Keratinocyte (primary cell): ENCODE data around the gene STX3. TPM values are rescaled to one million over a fixed set of nuclear protein-coding genes. Genes with fewer than 3 reads are reported as not detected.

Experiments
- DNase-seq: peaks from one replicate; pipeline ENCODE4 v3.0.0-alpha.2; 2011; ENCODE audit warnings: low read depth, missing footprints, low spot score
- FAIRE-seq: peaks from 2 replicates; lab custom pipeline; 2011; peaks lifted over from hg19 to GRCh38; lab: Jason Lieb, UNC
- H2AFZ ChIP-seq: 2 replicates; pipeline ENCODE4 v1.6.0; 2012; ENCODE audit warnings: low read length, control low read depth, inconsistent platforms; ENCODE audit not compliant: control insufficient read depth
- H3K27ac ChIP-seq: 2 replicates; pipeline ENCODE4 v1.5.1; 2011; ENCODE audit warnings: low read length; ENCODE audit not compliant: control insufficient read depth, insufficient read depth
- H3K27me3 ChIP-seq: 3 replicates; pipeline ENCODE4 v1.6.0; 2011; ENCODE audit warnings: low read length; ENCODE audit not compliant: control insufficient read depth, insufficient read depth; ENCODE audit errors: extremely low read depth
- H3K36me3 ChIP-seq, 2 experiments: 2 replicates in 1 of 2; 3 replicates in 1 of 2; pipeline ENCODE4 v1.5.1; 2011; ENCODE audit warnings: low read length in 2 of 2, mild to moderate bottlenecking in 1 of 2; ENCODE audit not compliant: control insufficient read depth in 2 of 2, insufficient read depth in 2 of 2; ENCODE audit errors: extremely low read depth in 1 of 2
- H3K4me1 ChIP-seq: 3 replicates; pipeline ENCODE4 v1.5.1; 2011; ENCODE audit warnings: low read length; ENCODE audit not compliant: control insufficient read depth, insufficient read depth; ENCODE audit errors: extremely low read depth
- H3K4me2 ChIP-seq: 3 replicates; pipeline ENCODE4 v1.6.0; 2011; ENCODE audit warnings: low read depth, low read length; ENCODE audit not compliant: control insufficient read depth, insufficient read depth; ENCODE audit errors: extremely low read depth
- H3K4me3 ChIP-seq, 3 experiments: fragments of 200-600 bp in 1 of 3; sonication (generic) in 1 of 3; 2 replicates in 2 of 3; 3 replicates in 1 of 3; pipeline ENCODE4 v1.5.1; 2011 to 2016; ENCODE audit warnings: low read length in 3 of 3, mild to moderate bottlenecking in 3 of 3, control low read depth in 2 of 3, inconsistent platforms in 1 of 3, low read depth in 1 of 3, mixed read lengths in 1 of 3, mixed run types in 1 of 3, moderate library complexity in 1 of 3; ENCODE audit not compliant: control insufficient read depth in 2 of 3, insufficient read depth in 2 of 3; ENCODE audit errors: extremely low read depth in 1 of 3
- H3K79me2 ChIP-seq: 2 replicates; pipeline ENCODE4 v1.6.0; 2012; ENCODE audit warnings: low read length; ENCODE audit not compliant: control insufficient read depth, insufficient read depth
- H3K9ac ChIP-seq: 3 replicates; pipeline ENCODE4 v1.6.0; 2011; ENCODE audit warnings: low read length; ENCODE audit not compliant: control insufficient read depth, insufficient read depth; ENCODE audit errors: extremely low read depth
- H3K9me1 ChIP-seq: 3 replicates; pipeline ENCODE4 v1.6.0; 2011; ENCODE audit warnings: low read length; ENCODE audit not compliant: control insufficient read depth, insufficient read depth; ENCODE audit errors: extremely low read depth
- H3K9me3 ChIP-seq: 2 replicates; pipeline ENCODE4 v1.5.1; 2012; ENCODE audit warnings: low read depth, low read length; ENCODE audit not compliant: control insufficient read depth
- H4K20me1 ChIP-seq: 3 replicates; pipeline ENCODE4 v1.6.0; 2011; ENCODE audit warnings: low read length; ENCODE audit not compliant: control insufficient read depth, insufficient read depth; ENCODE audit errors: extremely low read depth
- CTCF ChIP-seq, 3 experiments: IDR thresholded peaks in 1 of 3; conservative IDR thresholded peaks in 1 of 3; optimal IDR thresholded peaks in 1 of 3; 2 replicates in 2 of 3; 3 replicates in 1 of 3; pipeline versions ENCODE3 to v1.5.1; 2011; ENCODE audit warnings: low read length in 3 of 3, mild to moderate bottlenecking in 3 of 3, moderate library complexity in 2 of 3, control low read depth in 1 of 3, inconsistent platforms in 1 of 3; ENCODE audit not compliant: insufficient read depth in 2 of 3; ENCODE audit errors: extremely low read depth in 1 of 3
- EZH2 ChIP-seq: IDR thresholded peaks from one replicate; pipeline ENCODE4 v1.6.1; 2012; ENCODE audit warnings: inconsistent platforms, mild to moderate bottlenecking, low read length, moderate library complexity
- dilution Hi-C: fragments of 300-500 bp; cut with MboI; formaldehyde crosslinking; loops from one replicate; pipeline ENCODE4 v1.7.0; 2020; ENCODE audit warnings: low sequenced_read_pairs; ENCODE audit not compliant: extremely low pct_ligation_motif_present
- polyA plus RNA-seq, 5 experiments: library from polyadenylated mRNA; depleted of rRNA in 3 of 5; stranded (reverse) in 3 of 5; stranded (forward) in 1 of 5; unstranded in 1 of 5; fragments of >200 nt; gene quantifications; 1 replicate in 1 of 5; 2 replicates in 3 of 5; 3 replicates in 1 of 5; pipeline versions ENCODE4 v1.2.1 to v1.2.3, GENCODE V29; 2011 to 2012; ENCODE audit warnings: missing spikeins in 2 of 5, low read depth in 1 of 5, low replicate concordance in 1 of 5

The STX3 gene
- polyA plus RNA-seq, 1 donor (not counting 4 experiments of a cell fraction or from before 2014, with no cell fraction given), result 48.0 TPM

GRCh38 chr11:59841514-59841913 is 86.3 kb downstream of the STX3 start:
- H3K9me1 ChIP-seq, result no peaks in the 10 kb centered on the region
- no peak overlapping the region for H3K4me3 ChIP-seq
- H3K9ac ChIP-seq, result no peak overlapping the region
- no peaks in the 10 kb centered on the region for H3K9me3 ChIP-seq
- no peaks in the 10 kb centered on the region for H3K36me3 ChIP-seq
- no peak overlapping the region for H3K4me2 ChIP-seq
- no peaks in the 10 kb centered on the region for H3K79me2 ChIP-seq
- TF ChIP-seq CTCF (optimal IDR thresholded peaks at IDR 0.05 in 1 of 3, IDR thresholded peaks at IDR 0.05 in 1 of 3, conservative IDR thresholded peaks at IDR 0.05 in 1 of 3; ENCODE audit: extremely low read depth in 1 of 3, insufficient read depth in 2 of 3, low read length in 3 of 3) (no peak), EZH2 (no peak)
- no peak for DNase-seq
- no peak overlapping the region for H2AFZ ChIP-seq
- H3K27me3 ChIP-seq, result no peaks in the 10 kb centered on the region
- FAIRE-seq, result no peak
- H4K20me1 ChIP-seq, result no peaks in the 10 kb centered on the region
- no peaks in the 10 kb centered on the region for H3K4me1 ChIP-seq
- dilution Hi-C loops, result no loop called here
- no peak overlapping the region for H3K27ac ChIP-seq

GRCh38 chr11:59842316-59842715 is 87.1 kb downstream of the STX3 start:
- Histone ChIP-seq H3K4me2 (no peak overlapping the region), H4K20me1 (no peaks in the 10 kb centered on the region), H3K4me1 (no peaks in the 10 kb centered on the region), H3K36me3 (no peaks in the 10 kb centered on the region), H3K9ac (no peak overlapping the region), H3K27ac (no peak overlapping the region), H3K79me2 (no peaks in the 10 kb centered on the region), H3K27me3 (no peaks in the 10 kb centered on the region), H3K4me3 (no peak overlapping the region), H3K9me3 (no peaks in the 10 kb centered on the region), H3K9me1 (no peaks in the 10 kb centered on the region), H2AFZ (no peak overlapping the region)
- TF ChIP-seq CTCF (optimal IDR thresholded peaks at IDR 0.05 in 1 of 3, IDR thresholded peaks at IDR 0.05 in 1 of 3, conservative IDR thresholded peaks at IDR 0.05 in 1 of 3; ENCODE audit: extremely low read depth in 1 of 3, insufficient read depth in 2 of 3, low read length in 3 of 3) (no peak), EZH2 (no peak)
- FAIRE-seq, result no peak
- dilution Hi-C loops, result no loop called here
- no peak for DNase-seq
